ENCODE data around the gene SPHK1. TPM values are rescaled to one million over a fixed set of nuclear protein-coding genes. Genes with fewer than 3 reads are reported as not detected.
"Not testable (repeated sequence)": the region's sequence is repeated elsewhere in the genome, so short reads cannot be mapped to it uniquely, and the experiment has no call there.

SPHK1 gene
- total RNA-seq, 1 donor from 2014 or later, result 26.8 TPM

DNA sequence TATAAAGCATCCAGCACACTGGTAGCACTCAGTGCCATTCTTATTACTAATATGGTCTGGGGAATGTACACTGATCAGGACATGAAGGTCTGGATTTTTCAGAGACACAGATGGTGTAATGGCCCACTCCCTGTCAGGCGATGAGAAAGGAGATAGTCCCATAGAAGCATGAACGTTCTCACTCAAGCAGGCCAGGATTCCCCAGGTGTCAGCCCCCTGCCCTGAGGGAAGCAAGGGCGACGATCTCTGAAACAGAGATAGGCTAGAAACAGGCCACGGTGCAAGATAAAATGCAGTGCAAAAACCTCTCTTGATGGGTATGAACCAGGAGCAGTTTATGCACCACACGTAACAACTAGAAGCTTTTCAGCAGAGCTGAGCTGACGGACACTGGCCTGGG, 41.3 kb upstream of the SPHK1 start:
- no peak for DNase-seq (ENCODE audit: extremely low spot score, unreplicated experiment)
- Mint-ChIP-seq H3K4me1 (ENCODE audit: unreplicated experiment) (peaks cover 3% of the 10 kb centered on the region), H3K9me3 (no peaks in the 10 kb centered on the region), H3K27ac (no peak overlapping the region), H3K27me3 (no peaks in the 10 kb centered on the region), H3K36me3 (peaks cover 35% of the 10 kb centered on the region), H3K4me3 (no peak overlapping the region)
- TF ChIP-seq, protein P1, sequence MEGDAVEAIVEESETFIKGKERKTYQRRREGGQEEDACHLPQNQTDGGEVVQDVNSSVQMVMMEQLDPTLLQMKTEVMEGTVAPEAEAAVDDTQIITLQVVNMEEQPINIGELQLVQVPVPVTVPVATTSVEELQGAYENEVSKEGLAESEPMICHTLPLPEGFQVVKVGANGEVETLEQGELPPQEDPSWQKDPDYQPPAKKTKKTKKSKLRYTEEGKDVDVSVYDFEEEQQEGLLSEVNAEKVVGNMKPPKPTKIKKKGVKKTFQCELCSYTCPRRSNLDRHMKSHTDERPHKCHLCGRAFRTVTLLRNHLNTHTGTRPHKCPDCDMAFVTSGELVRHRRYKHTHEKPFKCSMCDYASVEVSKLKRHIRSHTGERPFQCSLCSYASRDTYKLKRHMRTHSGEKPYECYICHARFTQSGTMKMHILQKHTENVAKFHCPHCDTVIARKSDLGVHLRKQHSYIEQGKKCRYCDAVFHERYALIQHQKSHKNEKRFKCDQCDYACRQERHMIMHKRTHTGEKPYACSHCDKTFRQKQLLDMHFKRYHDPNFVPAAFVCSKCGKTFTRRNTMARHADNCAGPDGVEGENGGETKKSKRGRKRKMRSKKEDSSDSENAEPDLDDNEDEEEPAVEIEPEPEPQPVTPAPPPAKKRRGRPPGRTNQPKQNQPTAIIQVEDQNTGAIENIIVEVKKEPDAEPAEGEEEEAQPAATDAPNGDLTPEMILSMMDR (conservative IDR thresholded peaks at IDR 0.05), result no peak

DNA sequence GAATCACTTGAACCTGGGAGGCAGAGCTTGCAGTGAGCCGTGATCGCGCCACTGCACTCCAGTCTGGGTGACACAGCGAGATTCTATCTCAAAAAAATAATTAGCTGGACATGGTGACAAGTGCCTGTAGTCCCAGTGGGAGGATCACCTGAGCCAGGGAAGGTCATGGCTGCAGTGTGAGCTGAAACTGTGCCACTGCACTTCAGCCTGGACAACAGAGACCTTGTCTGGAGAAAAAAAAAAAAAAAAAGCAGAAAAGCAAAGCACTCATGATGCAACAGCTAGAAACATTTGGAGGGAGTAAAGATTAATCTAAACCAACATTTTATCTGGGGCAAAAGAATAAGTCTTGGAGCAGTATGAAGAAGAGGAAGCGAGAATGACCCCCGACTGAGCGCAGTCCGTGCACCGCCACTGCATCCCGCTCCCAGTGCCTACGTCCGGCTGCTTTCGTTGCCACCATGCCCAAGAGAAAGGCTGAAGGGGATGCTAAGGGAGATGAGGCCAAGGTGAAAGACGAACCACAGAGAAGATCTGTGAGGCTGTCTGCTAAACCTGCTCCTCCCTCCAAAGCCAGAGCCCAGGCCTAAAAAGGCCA, 38.9 kb upstream of the SPHK1 start:
- no peak overlapping the region for H3K4me3 Mint-ChIP-seq
- DNase-seq (ENCODE audit: extremely low spot score, unreplicated experiment), result no peak
- no peaks in the 10 kb centered on the region for H3K27me3 Mint-ChIP-seq
- H3K27ac Mint-ChIP-seq, result no peak overlapping the region
- H3K4me1 Mint-ChIP-seq (ENCODE audit: unreplicated experiment), result no peaks in the 10 kb centered on the region
- TF ChIP-seq, protein P1 (conservative IDR thresholded peaks at IDR 0.05), result no peak
- peaks cover 30% of the 10 kb centered on the region for H3K36me3 Mint-ChIP-seq
- no peaks in the 10 kb centered on the region for H3K9me3 Mint-ChIP-seq

DNA sequence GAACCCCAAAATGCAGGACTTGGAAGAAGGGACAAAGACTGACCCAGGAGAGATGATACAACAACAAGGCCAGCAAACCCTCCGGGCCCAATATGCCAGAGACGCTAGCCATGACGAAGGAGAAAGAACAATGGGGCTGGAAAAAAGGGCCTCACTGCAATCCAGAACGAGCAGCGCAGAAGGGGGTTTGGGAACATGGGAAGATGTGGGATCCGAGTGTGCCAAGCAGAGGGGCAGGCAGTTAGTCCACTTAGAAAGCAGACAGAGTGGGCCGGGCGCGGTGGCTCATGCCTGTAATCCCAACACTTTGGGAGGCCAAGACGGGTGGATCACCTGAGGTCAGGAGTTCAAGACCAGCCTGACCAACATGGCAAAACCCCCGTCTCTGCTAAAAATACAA, 37.5 kb upstream of the SPHK1 start:
- H3K27ac Mint-ChIP-seq; H3K9me3 Mint-ChIP-seq; H3K4me3 Mint-ChIP-seq; DNase-seq (ENCODE audit: extremely low spot score, unreplicated experiment); H3K27me3 Mint-ChIP-seq; H3K4me1 Mint-ChIP-seq (ENCODE audit: unreplicated experiment): not testable (repeated sequence)
- H3K36me3 Mint-ChIP-seq, result peaks cover 28% of the 10 kb centered on the region

DNA sequence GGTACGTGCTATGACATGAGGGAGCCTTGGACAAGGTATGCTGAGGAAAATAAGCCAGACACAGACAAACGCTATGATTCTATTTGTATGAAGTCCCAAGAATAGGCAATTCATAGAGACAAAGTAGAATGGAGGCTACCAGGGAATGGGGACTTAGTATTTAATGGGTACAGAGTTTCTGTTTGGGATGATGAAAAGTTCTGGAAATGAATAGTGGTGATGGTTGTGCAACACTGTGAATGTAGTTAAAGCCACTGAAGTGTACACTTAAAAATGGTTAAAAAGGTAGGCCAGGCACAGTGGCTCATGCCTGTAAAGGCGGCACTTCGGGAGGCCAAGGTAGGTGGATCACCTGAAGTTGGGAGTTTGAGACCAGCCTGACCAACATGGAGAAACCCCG, 33.9 kb upstream of the SPHK1 start:
- H3K9me3 Mint-ChIP-seq, result no peaks in the 10 kb centered on the region
- no peak overlapping the region for H3K27ac Mint-ChIP-seq
- DNase-seq (ENCODE audit: extremely low spot score, unreplicated experiment), result no peak
- TF ChIP-seq, protein P1 (conservative IDR thresholded peaks at IDR 0.05), result no peak
- H3K27me3 Mint-ChIP-seq, result no peaks in the 10 kb centered on the region
- peak overlapping the region; percentile 20 for H3K4me3 Mint-ChIP-seq
- peaks cover 17% of the 10 kb centered on the region for H3K36me3 Mint-ChIP-seq
- peaks cover 18% of the 10 kb centered on the region for H3K4me1 Mint-ChIP-seq (ENCODE audit: unreplicated experiment)

DNA sequence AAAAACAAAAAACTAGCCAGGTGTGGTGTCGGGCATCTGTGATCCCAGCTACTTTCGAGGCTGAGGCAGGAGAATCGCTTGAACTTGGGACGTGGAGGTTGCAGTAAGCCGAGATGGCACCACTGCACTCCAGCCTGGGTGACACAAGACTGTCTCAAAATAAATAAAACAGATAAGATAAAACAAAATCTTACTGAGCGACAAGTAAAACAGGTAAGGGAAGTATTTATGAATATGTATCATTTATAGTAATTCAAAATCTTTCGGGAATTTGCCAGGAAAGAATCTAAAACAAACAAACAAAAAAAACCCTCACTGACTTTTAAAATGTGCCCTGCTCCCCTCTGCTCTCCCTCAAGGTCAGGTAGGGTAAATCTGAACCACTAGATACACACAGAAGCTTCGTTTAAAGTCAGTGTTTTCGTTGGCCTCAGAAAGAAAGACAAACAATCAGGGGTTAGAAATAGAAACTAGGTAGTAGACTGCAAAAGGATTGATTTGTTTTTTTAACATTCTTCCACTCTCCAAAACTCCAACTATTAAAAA, 32.8 kb upstream of the SPHK1 start:
- Mint-ChIP-seq H3K4me1 (ENCODE audit: unreplicated experiment) (peaks cover 18% of the 10 kb centered on the region), H3K36me3 (peaks cover 8% of the 10 kb centered on the region), H3K27ac (peak overlapping the region; percentile 44), H3K4me3 (peak overlapping the region; percentile 94), H3K9me3 (no peaks in the 10 kb centered on the region), H3K27me3 (no peaks in the 10 kb centered on the region)
- no peak for DNase-seq (ENCODE audit: extremely low spot score, unreplicated experiment)
- TF ChIP-seq, protein P1 (conservative IDR thresholded peaks at IDR 0.05), result no peak

DNA sequence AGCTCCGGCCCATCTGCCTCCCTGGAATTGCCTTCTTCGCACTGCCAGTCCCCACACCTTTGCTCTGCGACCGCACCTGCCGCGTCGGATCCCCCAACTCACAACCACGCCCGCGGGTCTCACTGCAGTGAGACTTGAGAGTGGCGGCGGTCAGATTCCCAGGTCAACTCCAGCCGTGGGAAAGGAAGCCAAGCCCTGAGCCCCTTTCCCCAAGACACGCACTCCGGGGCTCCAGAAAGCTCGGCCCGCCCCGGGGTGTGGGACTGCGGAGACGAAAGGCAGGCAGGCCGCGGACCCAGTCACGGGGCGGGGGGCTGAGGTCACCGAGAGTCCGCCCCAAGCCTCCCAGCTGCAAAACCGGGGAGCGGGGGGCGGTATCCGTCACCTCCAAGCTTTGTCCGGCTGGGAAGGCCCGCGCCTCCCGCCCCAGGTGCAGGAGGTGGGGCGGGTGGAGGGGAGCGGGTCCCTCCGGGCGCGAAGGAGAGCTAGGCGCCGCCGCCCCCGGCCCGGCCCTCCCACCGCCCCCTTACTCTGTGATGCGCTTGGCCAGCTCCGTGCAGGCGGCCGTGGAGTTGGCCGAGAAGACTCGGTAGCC, 31.3 kb upstream of the SPHK1 start:
- Mint-ChIP-seq H3K9me3 (no peaks in the 10 kb centered on the region), H3K4me3 (peak overlapping the region; percentile 94), H3K36me3 (no peaks in the 10 kb centered on the region), H3K4me1 (ENCODE audit: unreplicated experiment) (peaks cover 18% of the 10 kb centered on the region), H3K27me3 (peaks cover 2% of the 10 kb centered on the region), H3K27ac (peak overlapping the region; percentile 85)
- TF ChIP-seq, protein P1 (conservative IDR thresholded peaks at IDR 0.05), result no peak
- no peak for DNase-seq (ENCODE audit: extremely low spot score, unreplicated experiment)

All from type B pancreatic cell (in vitro differentiated cells).